HG03432 (cell line): Measurements from ENCODE around the gene MAL.

ENCODE experiments used
- ATAC-seq: cut with Tn5 transposase; IDR thresholded peaks from one replicate; pipeline ENCODE4 v1.9.1; 2021; ENCODE audit warnings: mild to moderate bottlenecking, moderate library complexity; ENCODE audit not compliant: unreplicated experiment

MAL gene

GRCh38 chr2:95015261-95015912 lies 10.1 kb upstream of the MAL start:
- ATAC-seq: no peak

GRCh38 chr2:95016616-95017015 lies 8.9 kb upstream of the MAL start:
- no peak for ATAC-seq

- no peak for ATAC-seq
Measured at GRCh38 chr2:95017071-95017501, 8.4 kb upstream of the MAL start.

- no peak for ATAC-seq
Measured at GRCh38 chr2:95017836-95018235, 7.7 kb upstream of the MAL start.

GRCh38 chr2:95018301-95018700 lies 7.2 kb upstream of the MAL start:
- no peak for ATAC-seq

GRCh38 chr2:95018861-95019550 lies 6.5 kb upstream of the MAL start:
- no peak for ATAC-seq

GRCh38 chr2:95019572-95019971 lies 5.9 kb upstream of the MAL start:
- ATAC-seq: no peak

- ATAC-seq: no peak
Measured at GRCh38 chr2:95020275-95021022, 5.1 kb upstream of the MAL start.

GRCh38 chr2:95021023-95021416 lies 4.5 kb upstream of the MAL start:
- no peak for ATAC-seq

- no peak for ATAC-seq
Measured at GRCh38 chr2:95021847-95022246, 3.7 kb upstream of the MAL start.

GRCh38 chr2:95022309-95023221 lies 2.9 kb upstream of the MAL start:
- peak; percentile 82 for ATAC-seq

- ATAC-seq: peak; percentile 45
Measured at GRCh38 chr2:95023222-95023597, 2.3 kb upstream of the MAL start.

GRCh38 chr2:95024371-95024770 lies 1.1 kb upstream of the MAL start:
- no peak for ATAC-seq

- no peak for ATAC-seq
Measured at GRCh38 chr2:95024960-95025405, 525 bp upstream of the MAL start.

GRCh38 chr2:95026471-95027368 lies 1.2 kb downstream of the MAL start:
- no peak for ATAC-seq

GRCh38 chr2:95027369-95027720 lies 1.8 kb downstream of the MAL start:
- no peak for ATAC-seq

- no peak for ATAC-seq
Measured at GRCh38 chr2:95029898-95030341, 4.4 kb downstream of the MAL start.

- no peak for ATAC-seq
Measured at GRCh38 chr2:95030496-95030895, 5.0 kb downstream of the MAL start.

- ATAC-seq: no peak
Measured at GRCh38 chr2:95031076-95031725, 5.7 kb downstream of the MAL start.
